HG03520 (cell line): ENCODE measurements around the gene OR2L3.
"Not testable (repeated sequence)": the region's sequence is repeated elsewhere in the genome, so short reads cannot be mapped to it uniquely, and the experiment has no call there.

Source experiments
- ATAC-seq: cut with Tn5 transposase; IDR thresholded peaks from one replicate; pipeline ENCODE4 v1.9.1; 2021; ENCODE audit warnings: mild to moderate bottlenecking, moderate library complexity; ENCODE audit not compliant: unreplicated experiment

Gene OR2L3

GRCh38 chr1:248046536-248046935, at the start of gene OR2L3:
OR2L3 (plus strand) TSS chr1:248046836; CDS start chr1:248060682, 13,846 bp downstream.
- no peak for ATAC-seq

- ATAC-seq: no peak
These were observed 47.8 kb upstream of the OR2L3 start for GRCh38 chr1:247998811-247999210.

GRCh38 chr1:248000169-248000568, 46.5 kb upstream of the OR2L3 start:
- ATAC-seq: no peak

GRCh38 chr1:248007778-248008177, 38.9 kb upstream of the OR2L3 start:
- ATAC-seq: no peak

- ATAC-seq: no peak
These were observed 37.0 kb upstream of the OR2L3 start for GRCh38 chr1:248009681-248010080.

- ATAC-seq: no peak
These were observed 33.4 kb upstream of the OR2L3 start, which contains the start of gene OR2L5 for GRCh38 chr1:248013229-248013710. OR2L5 (plus strand) TSS chr1:248013660; CDS start chr1:248021948, 8,288 bp downstream.

GRCh38 chr1:248015803-248016202, 30.8 kb upstream of the OR2L3 start:
- no peak for ATAC-seq

GRCh38 chr1:248029770-248030169, 16.9 kb upstream of the OR2L3 start, which contains the start of gene OR2L2:
OR2L2 (plus strand) TSS chr1:248030070; CDS start chr1:248038268, 8,198 bp downstream.
- no peak for ATAC-seq

- no peak for ATAC-seq
These were observed 1.4 kb upstream of the OR2L3 start for GRCh38 chr1:248045209-248045608.

- no peak for ATAC-seq
These were observed 372 bp downstream of the OR2L3 start for GRCh38 chr1:248047008-248047407.

- no peak for ATAC-seq
These were observed 8.0 kb downstream of the OR2L3 start for GRCh38 chr1:248054671-248055070.

- ATAC-seq: no peak
These were observed 8.6 kb downstream of the OR2L3 start for GRCh38 chr1:248055261-248055660.

- ATAC-seq: no peak
These were observed 18.4 kb downstream of the OR2L3 start for GRCh38 chr1:248065071-248065470.

GRCh38 chr1:248065604-248066003, 19.0 kb downstream of the OR2L3 start:
- no peak for ATAC-seq

- not testable (repeated sequence) for ATAC-seq
These were observed 37.2 kb downstream of the OR2L3 start for GRCh38 chr1:248083864-248084263.

- ATAC-seq: no peak
These were observed 48.2 kb downstream of the OR2L3 start, which contains the start of gene OR2L13 for GRCh38 chr1:248094884-248095283. OR2L13 (plus strand) TSS chr1:248095184; CDS start chr1:248099376, 4,192 bp downstream.

GRCh38 chr1:248098529-248098928, 51.9 kb downstream of the OR2L3 start:
- no peak for ATAC-seq

GRCh38 chr1:248102847-248103246, 56.2 kb downstream of the OR2L3 start:
- no peak for ATAC-seq

- ATAC-seq: no peak
These were observed 64.5 kb downstream of the OR2L3 start for GRCh38 chr1:248111157-248111556.
